ENCODE data around the gene ACVR1. TPM values are rescaled to one million over a fixed set of nuclear protein-coding genes. Genes with fewer than 3 reads are reported as not detected.

The ACVR1 gene
- total and polyA plus RNA-seq, 2 donors (not counting 1 experiment from before 2014, with no cell fraction given): 42.9 to 72.1 TPM

GRCh38 chr2:157769856-157770255 is 106.3 kb downstream of the ACVR1 start:
- no peaks in the 10 kb centered on the region for H3K36me3 ChIP-seq (ENCODE audit: control insufficient read depth, insufficient read depth, low read length)

GRCh38 chr2:157764386-157764785 is 111.7 kb downstream of the ACVR1 start:
- H3K27ac ChIP-seq (ENCODE audit: insufficient read depth, low read length): no peak overlapping the region
- no peak overlapping the region for H3K4me2 ChIP-seq (ENCODE audit: extremely low read depth, insufficient read depth, low read length)
- no peak for DNase-seq (ENCODE audit: low read depth in 2 of 2)
- H3K9me3 ChIP-seq (ENCODE audit: control insufficient read depth, insufficient read depth, low read depth, low read length): no peaks in the 10 kb centered on the region
- H3K4me1 ChIP-seq (ENCODE audit: control insufficient read depth, extremely low read depth, insufficient read depth, low read length): no peaks in the 10 kb centered on the region
- no peaks in the 10 kb centered on the region for H3K27me3 ChIP-seq (ENCODE audit: control insufficient read depth, insufficient read depth, low read length)
- peaks cover 2% of the 10 kb centered on the region for H3K36me3 ChIP-seq (ENCODE audit: control insufficient read depth, insufficient read depth, low read length)
- no peaks in the 10 kb centered on the region for H3K79me2 ChIP-seq (ENCODE audit: control insufficient read depth, insufficient read depth, low read length)
- no peak overlapping the region for H3K9ac ChIP-seq (ENCODE audit: insufficient read depth, low read length)
- no peak overlapping the region for H3K4me3 ChIP-seq (replicated peaks in 1 of 4; ENCODE audit: control extremely low read depth in 1 of 4, insufficient read depth in 1 of 4, low read depth in 3 of 4, low read length in 4 of 4)
- TF ChIP-seq EZH2 (IDR thresholded peaks at IDR 0.05; ENCODE audit: low read length, missing control alignments) (no peak), CTCF (conservative IDR thresholded peaks at IDR 0.05 in 1 of 2, IDR thresholded peaks at IDR 0.05 in 1 of 2; ENCODE audit: low read depth in 1 of 2, low read length in 2 of 2) (no peak)
- H4K20me1 ChIP-seq (ENCODE audit: control insufficient read depth, extremely low read depth, insufficient read depth, low read length): no peaks in the 10 kb centered on the region
- no peak overlapping the region for H2AFZ ChIP-seq (ENCODE audit: low read length)

More at GRCh38 chr2:157769856-157770255, 106.3 kb downstream of the ACVR1 start:
- no peaks in the 10 kb centered on the region for H3K79me2 ChIP-seq (ENCODE audit: control insufficient read depth, insufficient read depth, low read length)
- H4K20me1 ChIP-seq (ENCODE audit: control insufficient read depth, extremely low read depth, insufficient read depth, low read length): no peaks in the 10 kb centered on the region
- H3K4me1 ChIP-seq (ENCODE audit: control insufficient read depth, extremely low read depth, insufficient read depth, low read length): no peaks in the 10 kb centered on the region
- no peaks in the 10 kb centered on the region for H3K9me3 ChIP-seq (ENCODE audit: control insufficient read depth, insufficient read depth, low read depth, low read length)
- no peak overlapping the region for H3K4me2 ChIP-seq (ENCODE audit: extremely low read depth, insufficient read depth, low read length)
- no peak for DNase-seq (ENCODE audit: low read depth in 2 of 2)
- no peak overlapping the region for H3K4me3 ChIP-seq (replicated peaks in 1 of 4; ENCODE audit: control extremely low read depth in 1 of 4, insufficient read depth in 1 of 4, low read depth in 3 of 4, low read length in 4 of 4)
- H3K9ac ChIP-seq (ENCODE audit: insufficient read depth, low read length): no peak overlapping the region
- H2AFZ ChIP-seq (ENCODE audit: low read length): no peak overlapping the region
- no peaks in the 10 kb centered on the region for H3K27me3 ChIP-seq (ENCODE audit: control insufficient read depth, insufficient read depth, low read length)
- no peak overlapping the region for H3K27ac ChIP-seq (ENCODE audit: insufficient read depth, low read length)
- TF ChIP-seq CTCF (conservative IDR thresholded peaks at IDR 0.05 in 1 of 2, IDR thresholded peaks at IDR 0.05 in 1 of 2; ENCODE audit: low read depth in 1 of 2, low read length in 2 of 2): no peak
- no peak for TF ChIP-seq EZH2 (IDR thresholded peaks at IDR 0.05; ENCODE audit: low read length, missing control alignments)

- H4K20me1 ChIP-seq (ENCODE audit: control insufficient read depth, extremely low read depth, insufficient read depth, low read length): no peaks in the 10 kb centered on the region
- no peak overlapping the region for H2AFZ ChIP-seq (ENCODE audit: low read length)
- DNase-seq (ENCODE audit: low read depth in 2 of 2): peak in 1 of 2 donors; percentile 71
- H3K4me3 ChIP-seq (replicated peaks in 1 of 4; ENCODE audit: control extremely low read depth in 1 of 4, insufficient read depth in 1 of 4, low read depth in 3 of 4, low read length in 4 of 4): no peak overlapping the region
- H3K36me3 ChIP-seq (ENCODE audit: control insufficient read depth, insufficient read depth, low read length): peaks cover 2% of the 10 kb centered on the region
- H3K4me2 ChIP-seq (ENCODE audit: extremely low read depth, insufficient read depth, low read length): no peak overlapping the region
- H3K9ac ChIP-seq (ENCODE audit: insufficient read depth, low read length): no peak overlapping the region
- H3K79me2 ChIP-seq (ENCODE audit: control insufficient read depth, insufficient read depth, low read length): no peaks in the 10 kb centered on the region
- no peaks in the 10 kb centered on the region for H3K4me1 ChIP-seq (ENCODE audit: control insufficient read depth, extremely low read depth, insufficient read depth, low read length)
- H3K27ac ChIP-seq (ENCODE audit: insufficient read depth, low read length): no peak overlapping the region
- no peaks in the 10 kb centered on the region for H3K9me3 ChIP-seq (ENCODE audit: control insufficient read depth, insufficient read depth, low read depth, low read length)
- H3K27me3 ChIP-seq (ENCODE audit: control insufficient read depth, insufficient read depth, low read length): no peaks in the 10 kb centered on the region
- TF ChIP-seq EZH2 (IDR thresholded peaks at IDR 0.05; ENCODE audit: low read length, missing control alignments) (no peak), CTCF (conservative IDR thresholded peaks at IDR 0.05 in 1 of 2, IDR thresholded peaks at IDR 0.05 in 1 of 2; ENCODE audit: low read depth in 1 of 2, low read length in 2 of 2) (no peak)
Observed at GRCh38 chr2:157761520-157761919, 114.6 kb downstream of the ACVR1 start.
